HG03095 (cell line): ENCODE results near the gene NDST1.

ENCODE experiments used
- ATAC-seq: cut with Tn5 transposase; IDR thresholded peaks from one replicate; pipeline ENCODE4 v1.9.1; 2021; ENCODE audit warnings: moderate library complexity; ENCODE audit not compliant: unreplicated experiment

NDST1 gene

DNA sequence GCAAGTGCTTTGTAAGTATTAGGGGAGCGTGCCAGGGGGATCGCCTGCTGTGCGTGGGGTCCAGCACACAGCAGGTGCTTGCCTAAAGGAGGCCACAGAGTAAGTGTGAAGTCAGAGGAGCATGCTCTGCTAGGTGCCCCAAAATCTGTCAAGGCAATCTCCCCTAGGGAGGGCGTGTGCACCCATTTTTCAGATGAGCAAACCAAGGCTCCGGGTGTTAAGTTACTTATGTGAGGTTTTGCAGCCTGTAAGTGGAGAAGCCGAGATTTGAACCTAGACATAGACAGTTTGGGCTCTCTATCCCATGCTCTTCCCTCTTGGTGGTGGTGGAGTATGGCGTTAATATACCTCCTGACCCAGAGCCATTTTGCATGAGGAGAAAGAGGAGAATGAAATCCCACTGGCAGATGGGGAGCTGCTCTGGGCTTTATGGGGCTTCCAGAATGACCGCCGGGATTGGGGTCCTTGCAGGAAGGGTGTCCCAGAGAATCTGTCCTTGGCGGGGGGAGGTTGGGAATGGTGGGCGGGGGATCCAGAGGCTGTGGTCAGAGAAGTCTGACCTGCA lies 14.1 kb downstream of the NDST1 start:
- no peak for ATAC-seq

DNA sequence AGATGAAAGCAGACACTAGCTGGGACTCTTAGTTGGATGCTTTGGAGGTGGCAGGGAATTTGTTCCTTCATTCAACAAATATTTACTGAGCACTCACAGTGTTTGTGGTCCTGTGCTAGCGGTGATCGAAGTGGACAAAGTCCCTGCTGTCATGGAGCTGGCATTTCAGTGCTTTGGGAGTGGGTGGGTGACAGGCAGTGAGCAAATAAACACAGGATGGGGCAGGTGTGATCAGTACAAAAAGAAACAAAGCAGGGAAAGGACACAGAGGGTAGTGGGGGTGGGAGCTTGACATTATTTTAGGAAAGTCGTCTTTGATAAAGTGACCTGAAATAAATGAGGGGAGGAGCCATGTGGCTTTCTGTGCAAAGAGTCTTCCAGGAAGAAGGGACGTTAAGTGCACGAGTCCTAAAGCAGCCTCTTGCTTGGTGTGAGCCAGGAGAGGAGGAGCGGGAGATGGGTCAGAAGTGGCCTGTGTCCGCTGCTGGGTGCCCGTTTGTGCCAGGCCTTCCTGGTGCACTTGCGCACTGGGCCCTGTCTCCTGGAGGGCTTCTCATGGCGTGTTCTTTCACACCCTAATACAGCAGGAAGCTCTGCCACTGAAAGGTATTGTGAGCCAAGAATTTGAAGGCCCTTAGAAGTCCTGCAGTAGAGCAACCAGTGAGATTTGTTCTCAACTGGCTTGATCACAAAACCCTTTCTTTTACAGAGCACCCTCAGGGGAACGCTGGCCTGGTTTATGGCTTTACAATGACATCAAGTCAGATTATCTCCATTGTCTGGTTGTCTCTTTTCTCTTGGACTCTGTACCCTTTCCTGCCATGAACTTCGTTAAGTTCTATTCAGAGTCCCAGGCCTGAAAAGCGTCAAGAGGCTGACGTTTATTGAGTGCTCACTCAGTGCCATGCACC lies 14.8 kb downstream of the NDST1 start:
- no peak for ATAC-seq

DNA sequence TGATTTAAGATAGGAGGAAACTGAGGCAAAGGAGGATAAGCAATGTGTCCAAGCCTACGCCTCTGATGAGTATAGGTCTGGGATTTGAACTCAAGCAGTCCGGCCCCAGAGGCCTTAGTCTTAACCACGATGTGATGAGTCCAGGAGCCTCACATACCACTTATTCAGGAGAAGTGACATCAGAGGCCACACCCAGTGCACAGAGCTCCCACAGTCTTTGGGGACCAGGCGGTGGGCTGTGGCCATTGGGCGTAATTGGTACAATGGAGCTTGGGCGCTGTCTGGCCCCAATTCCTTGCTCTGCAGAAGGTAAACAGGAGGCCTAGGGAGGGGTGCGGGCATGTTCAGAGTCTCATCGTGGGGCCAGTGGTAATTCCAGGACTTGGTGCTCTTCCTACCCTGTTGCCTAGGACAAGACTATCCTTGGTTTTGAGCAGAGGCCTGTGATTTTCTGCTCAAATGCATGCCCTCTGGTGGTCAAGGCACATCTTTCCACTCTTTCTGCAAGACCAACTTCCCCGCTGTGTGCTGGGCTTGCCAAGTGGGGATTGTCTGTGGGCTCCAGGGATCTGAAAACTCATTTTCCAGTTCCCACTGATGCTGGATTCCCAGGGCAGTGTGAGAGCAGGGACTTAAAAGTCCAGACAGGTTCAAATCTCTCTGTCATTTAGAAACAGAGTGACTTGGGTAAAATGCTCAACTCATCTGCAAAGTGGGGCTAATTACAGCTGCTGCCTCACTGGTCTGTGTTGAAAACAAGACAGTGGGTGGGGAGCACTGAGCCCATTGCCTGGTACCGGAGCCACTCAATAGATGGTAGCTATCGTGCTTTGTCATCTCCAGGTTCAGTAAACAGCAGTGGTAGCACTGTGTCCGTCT lies 15.8 kb downstream of the NDST1 start:
- ATAC-seq, result no peak

DNA sequence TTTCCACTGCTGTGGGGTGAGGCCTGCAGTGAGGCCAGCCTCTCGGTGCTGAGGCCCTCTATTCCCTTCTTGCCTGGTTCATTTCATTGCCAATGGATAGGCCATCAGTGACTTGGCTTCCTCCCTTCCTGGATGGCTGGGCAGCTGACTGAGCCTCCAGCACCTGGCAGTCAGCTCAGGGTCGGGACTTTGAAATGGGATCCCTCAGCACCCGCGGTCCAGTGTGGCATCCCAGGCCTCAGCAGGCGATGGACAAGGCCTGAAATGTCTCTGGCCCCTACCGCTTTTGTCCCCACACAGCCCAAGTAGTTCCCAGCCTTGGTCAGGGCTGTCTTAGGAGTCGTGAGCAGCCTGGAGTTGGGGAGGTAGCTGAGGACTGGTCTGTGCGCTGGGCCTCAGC lies 17.2 kb downstream of the NDST1 start:
- ATAC-seq, result no peak

DNA sequence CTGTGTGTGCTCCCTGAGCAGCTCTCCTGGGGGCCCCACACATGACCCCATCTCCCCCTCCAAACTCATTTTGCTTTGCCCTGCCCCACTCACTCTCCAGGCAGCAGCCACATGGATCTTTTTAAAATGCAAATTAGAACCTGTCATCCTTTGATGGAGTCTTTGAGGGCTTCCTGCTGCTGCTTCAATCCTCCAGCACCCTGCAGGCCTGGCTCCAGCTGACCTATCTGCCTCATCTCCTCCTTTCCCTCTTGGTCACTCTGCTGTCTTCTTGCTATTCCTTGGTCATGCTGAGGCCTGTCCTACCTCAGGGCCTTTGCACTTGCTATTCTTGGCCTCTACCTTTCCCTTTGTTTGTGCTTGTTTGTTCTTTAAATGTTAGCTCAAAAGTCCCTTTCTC lies 17.9 kb downstream of the NDST1 start:
- no peak for ATAC-seq

DNA sequence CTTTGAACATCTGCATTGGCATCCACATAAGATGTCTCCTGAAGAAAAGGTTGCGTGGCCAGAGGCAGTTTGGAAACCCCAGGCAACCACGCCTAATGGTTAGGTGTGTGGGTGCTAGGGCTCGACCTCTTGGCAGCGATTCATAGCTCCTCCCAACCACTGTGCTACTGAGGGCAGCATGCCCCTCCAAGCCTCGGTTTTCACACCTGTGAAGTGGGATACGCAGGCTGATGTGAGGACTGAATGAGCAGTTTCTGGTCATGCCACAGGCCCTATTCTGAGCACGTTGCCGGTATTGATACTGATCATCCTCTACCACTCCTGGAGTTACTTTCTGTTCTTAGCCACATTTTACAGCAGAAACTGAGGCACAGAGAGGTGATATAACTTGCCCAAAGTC lies 19.1 kb downstream of the NDST1 start:
- ATAC-seq, result no peak

DNA sequence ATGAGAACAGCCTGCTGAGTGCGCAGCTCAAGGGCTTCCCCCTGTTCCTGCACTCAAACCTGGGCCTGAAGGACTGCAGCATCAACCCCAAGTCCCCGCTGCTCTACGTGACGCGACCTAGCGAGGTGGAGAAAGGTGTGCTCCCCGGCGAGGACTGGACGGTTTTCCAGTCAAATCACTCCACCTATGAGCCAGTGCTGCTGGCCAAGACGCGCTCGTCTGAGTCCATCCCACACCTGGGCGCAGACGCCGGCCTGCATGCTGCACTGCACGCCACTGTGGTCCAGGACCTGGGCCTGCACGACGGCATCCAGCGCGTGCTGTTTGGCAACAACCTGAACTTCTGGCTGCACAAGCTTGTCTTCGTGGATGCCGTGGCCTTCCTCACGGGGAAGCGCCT lies 19.9 kb downstream of the NDST1 start:
- ATAC-seq, result no peak

DNA sequence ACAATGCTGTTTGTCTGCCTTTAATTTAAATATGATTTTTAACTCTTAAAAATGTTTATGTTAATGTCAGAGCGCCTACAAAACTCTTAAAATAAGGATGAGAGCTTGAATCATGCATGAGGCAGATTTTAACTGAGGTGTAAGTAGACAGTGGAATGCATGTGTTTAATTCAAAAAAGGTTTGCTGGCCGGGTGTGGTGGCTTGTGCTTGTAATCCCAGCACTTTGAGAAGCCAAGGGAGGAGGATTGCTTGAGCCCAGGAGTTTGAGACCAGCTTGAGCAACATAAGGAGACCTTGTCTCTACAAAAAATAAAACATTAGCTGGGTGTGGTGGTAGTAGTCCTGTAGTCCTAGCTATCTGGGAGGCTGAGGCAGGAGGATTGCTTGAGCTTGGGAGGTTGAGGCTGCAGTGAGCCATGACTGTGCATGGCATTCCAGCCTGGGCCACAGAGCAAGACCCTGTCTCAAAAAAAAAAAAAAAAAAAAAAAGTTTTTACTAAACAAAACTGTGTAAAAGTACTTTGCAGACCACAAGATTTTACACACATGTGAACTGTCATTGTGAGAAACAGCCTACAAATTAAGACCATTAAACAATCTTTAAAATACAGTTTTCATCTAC lies 21.1 kb downstream of the NDST1 start:
- ATAC-seq, result no peak

DNA sequence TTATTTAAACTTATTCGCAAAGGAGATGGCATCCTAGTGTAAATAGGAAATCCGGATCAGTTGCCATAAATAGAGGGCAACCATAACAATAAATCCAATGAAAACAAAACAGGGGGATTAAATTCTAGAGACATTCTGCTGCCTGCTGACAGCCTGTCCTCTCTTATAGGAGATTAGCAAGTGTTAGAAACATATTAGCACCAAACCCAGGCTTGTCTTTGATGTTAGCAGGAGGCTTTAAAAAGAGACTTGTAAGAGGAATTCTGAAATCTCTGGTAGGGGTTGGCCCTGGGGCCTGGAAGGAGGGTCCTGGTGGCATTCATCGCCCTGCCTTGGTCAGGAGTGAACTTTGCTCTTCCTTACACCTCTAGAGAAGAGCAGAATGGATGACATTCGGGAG lies 21.6 kb downstream of the NDST1 start:
- no peak for ATAC-seq

DNA sequence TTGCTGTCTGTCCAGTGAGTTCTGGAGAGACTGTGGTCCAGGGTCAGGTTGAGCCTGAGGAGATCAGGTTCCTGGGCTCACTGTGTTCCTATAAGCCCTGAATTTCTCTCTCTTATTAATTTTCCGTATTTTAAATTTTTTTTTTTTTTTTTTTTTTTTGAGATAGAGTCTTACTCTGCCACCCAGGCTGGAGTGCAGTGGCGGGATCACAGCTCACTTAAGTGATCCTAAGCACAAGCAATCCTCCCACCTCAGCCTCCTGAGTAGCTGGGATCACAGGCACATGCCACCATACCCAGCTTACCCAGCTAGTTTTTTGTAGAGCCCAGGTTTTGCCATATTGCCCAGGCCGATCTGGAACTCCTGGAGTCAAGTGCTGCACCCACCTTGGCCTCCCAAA lies 22.5 kb downstream of the NDST1 start:
- no peak for ATAC-seq

DNA sequence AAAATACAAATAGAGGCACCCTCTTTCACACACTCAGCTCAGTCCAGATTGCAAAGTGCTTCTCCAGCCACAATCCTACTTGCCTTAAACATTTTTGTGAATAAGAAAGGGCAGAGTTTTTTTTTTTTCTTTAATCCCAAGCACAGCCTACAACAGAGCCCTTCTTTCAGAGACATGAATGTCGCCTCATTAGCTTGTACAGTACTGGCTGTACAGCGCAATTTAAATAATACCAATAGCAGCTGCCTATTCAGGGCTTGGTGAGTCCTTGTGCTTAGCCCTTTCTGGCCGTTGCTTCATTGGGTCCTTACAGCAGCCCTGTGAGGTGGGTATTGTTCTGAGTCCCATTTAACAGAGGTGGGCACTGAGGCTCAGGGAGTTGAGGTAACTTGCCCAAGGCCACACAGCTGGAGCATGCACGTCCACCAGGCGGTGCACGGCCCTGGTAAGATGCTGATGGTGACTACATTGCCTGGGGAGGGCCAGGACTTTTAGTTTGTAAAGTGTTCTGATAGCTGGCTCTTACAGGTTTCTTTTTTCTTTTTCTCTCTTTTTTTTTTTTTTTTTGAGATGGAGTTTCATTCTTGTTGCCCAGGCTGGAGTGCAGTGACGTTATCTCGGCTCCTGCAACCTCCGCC lies 23.1 kb downstream of the NDST1 start:
- ATAC-seq, result no peak

DNA sequence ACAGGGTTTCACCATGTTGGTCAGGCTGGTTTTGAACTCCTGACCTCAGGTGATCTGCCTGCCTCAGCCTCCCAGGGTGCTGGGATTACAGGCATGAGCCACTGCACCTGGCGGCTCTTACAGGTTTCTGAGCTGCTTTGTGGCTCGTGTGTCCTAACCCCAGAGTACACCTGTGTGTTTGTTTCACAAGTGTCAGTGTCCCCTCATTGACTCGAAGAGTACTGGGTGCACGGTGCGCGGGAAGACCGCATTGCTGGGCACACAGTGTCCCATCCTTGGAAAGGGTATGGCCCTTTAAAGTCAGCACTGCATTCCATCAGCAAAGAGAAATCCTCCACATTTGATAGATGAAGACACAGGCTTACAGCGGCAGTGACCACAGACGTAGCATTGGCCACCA lies 23.8 kb downstream of the NDST1 start:
- no peak for ATAC-seq

DNA sequence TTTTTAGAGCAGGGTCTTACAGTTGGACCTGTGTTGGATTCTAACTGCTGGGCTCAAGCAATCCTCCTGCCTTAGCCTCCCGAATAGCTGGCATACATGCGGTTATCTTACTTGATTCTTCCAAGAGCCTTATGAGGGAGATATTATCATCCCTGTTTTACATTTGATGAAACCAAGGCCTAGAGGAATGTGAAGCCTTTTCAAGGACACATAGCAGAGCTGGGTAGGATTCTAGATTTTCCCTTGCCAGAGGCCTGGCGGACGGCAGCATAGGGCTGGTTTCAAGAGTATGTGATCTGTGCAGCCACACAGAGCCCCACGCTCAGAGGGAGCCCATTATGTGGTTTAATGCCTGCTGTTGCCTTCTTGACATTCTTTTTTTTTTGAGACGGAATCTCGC lies 24.2 kb downstream of the NDST1 start:
- ATAC-seq, result no peak

DNA sequence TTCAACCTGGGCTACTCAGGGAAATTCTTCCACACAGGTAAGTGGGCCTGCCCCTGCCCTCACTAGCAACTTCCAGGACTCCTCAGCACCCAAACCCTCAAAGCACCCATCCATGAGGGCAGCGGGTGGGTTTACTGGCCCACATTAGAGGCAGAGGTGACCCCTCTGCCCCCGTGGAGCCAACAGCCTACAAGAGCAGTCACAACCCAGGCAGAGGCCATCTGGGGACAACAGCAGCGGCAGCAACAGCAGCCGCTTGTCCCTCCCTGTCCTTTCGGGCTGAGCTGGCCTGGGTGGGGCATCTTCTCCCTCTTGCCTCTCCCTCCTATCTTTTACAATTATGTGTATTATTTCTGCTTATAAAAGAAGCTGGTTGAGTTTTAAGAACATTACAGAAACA lies 25.1 kb downstream of the NDST1 start:
- no peak for ATAC-seq

DNA sequence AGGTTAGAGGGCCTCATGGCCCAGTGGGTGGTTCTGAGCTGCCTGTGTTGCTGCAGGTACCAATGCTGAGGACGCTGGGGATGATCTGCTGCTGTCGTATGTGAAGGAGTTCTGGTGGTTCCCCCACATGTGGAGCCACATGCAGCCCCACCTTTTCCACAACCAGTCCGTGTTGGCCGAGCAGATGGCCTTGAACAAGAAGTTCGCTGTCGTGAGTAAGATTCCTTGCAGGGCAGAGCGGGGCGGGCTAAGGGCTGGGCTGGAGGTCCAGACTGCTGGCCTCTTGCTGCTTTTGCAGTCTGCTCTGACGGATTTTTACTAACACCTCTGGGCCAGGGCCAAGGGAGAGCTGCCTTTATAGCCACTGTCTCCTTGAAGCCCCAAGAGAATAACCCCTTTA lies 26.9 kb downstream of the NDST1 start:
- no peak for ATAC-seq

DNA sequence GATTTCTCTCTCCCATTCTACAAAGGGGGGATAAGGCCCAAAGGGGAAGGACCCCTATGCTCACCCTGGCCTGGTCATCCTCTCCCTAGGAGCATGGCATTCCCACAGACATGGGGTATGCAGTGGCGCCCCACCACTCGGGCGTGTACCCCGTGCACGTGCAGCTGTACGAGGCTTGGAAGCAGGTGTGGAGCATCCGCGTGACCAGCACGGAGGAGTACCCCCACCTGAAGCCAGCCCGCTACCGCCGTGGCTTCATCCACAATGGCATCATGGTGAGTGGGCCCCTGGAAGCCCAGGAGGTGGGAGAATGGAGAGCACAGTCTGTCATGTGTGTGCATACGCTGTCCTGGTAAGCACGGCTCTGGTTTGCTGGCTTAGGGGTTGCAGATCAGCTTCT lies 27.7 kb downstream of the NDST1 start:
- ATAC-seq, result no peak

DNA sequence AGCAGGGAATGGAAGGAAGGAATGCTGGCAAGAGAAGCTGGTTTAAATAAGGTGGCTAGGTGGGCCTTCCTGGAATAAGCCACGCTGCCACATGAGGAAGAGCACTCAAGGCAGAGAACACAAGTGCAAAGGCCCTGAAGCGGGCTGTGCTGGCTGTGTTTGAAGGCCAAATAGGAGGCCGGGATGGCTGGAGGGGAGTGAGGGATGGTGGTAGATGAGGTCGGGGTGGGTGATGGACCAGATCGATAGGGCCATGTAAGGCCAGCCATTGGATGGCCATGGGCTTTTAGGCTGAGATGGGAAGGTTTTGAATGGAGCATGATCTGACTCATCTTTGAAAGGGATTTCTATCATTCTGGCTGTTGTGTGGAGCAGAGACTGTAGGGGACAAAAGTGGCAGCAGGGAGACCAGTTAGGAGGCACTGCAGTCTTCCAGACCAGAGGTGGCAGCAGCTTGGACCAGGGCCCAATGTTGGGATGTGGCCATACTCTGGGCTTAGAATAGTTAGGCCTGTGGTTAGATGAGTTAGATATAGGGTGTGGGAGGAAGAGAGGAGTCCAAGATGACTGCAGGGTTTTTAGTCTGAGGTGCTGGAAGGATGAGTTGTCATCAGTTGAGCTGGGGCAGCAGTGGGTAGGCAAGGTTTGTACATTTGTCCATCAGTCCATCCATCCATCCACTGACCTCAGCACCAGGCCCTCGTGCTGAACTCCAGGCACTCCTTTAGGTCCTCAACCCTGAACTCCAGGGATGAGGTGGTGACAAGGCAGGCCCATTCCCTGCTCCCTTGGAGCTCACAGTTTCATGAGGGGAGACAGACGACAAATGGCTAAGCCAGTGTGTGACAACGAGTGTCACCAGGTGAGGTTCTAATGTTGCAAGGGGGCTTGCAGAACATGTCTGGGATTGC lies 30.3 kb downstream of the NDST1 start:
- no peak for ATAC-seq

DNA sequence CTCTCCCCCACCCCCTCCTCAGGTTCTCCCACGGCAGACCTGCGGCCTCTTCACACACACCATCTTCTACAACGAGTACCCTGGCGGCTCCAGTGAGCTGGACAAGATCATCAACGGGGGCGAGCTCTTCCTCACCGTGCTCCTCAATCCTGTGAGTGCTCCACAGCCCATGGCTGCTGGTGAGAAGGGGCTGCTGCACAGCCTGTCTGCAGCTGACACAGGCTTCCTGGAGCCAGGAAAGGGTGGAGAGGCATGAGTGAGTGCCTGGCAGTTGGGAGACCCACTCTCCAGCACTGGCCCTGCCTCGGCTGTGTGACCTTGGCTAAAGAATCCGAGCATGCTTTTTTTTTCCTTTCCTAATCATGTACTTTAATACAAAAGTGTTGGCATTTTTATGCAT lies 31.3 kb downstream of the NDST1 start:
- no peak for ATAC-seq

DNA sequence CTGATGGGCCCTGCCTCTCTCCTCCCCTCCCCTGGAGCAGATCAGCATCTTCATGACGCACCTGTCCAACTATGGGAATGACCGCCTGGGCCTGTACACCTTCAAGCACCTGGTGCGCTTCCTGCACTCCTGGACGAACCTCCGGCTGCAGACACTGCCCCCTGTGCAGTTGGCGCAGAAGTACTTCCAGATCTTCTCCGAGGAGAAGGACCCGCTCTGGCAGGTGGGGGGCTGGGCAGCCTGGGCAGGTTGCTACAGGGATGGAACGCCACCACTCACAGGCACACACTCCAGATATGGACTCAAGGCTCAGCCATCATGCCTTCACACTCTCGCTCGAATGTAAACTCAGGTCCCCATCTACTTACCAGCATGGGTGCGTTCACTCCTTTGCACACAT lies 32.1 kb downstream of the NDST1 start:
- ATAC-seq, result no peak
